B cell (primary cell): ENCODE data around the gene SIGLEC7. TPM values are rescaled to one million over a fixed set of nuclear protein-coding genes. Genes with fewer than 3 reads are reported as not detected.

ENCODE experiments used
- ATAC-seq: fragments of 200-7000 bp; cut with Tn5 transposase; one replicate; pipeline ENCODE4 v1.10.0; 2021; ENCODE audit warnings: low read depth, mild to moderate bottlenecking, moderate number of reproducible peaks, moderate library complexity
- CTCF ChIA-PET: fragments of 350-600 bp; sonication (Branson Sonifier 250); formaldehyde crosslinking; loops from one replicate; lab custom pipeline; 2021; ENCODE audit warnings: antibody characterized with exemption, inconsistent platforms; lab: Charles Lee
- POLR2A ChIA-PET: fragments of 350-600 bp; sonication (Branson Sonifier 250); formaldehyde crosslinking; loops from one replicate; lab custom pipeline; 2021; ENCODE audit warnings: antibody characterized with exemption; lab: Charles Lee
- DNase-seq: peaks from one replicate; pipeline ENCODE4 v3.0.0; 2013
- H2AFZ ChIP-seq: 2 replicates; pipeline ENCODE4 v1.6.1; 2012; ENCODE audit warnings: mild to moderate bottlenecking, low read depth, low read length; ENCODE audit not compliant: insufficient read depth, poor library complexity, severe bottlenecking
- H3K27ac ChIP-seq, 2 donors: 1 replicate in 1 of 2; 2 replicates in 1 of 2; pipeline ENCODE4 v1.5.1; 2012 to 2013; ENCODE audit warnings: low read length in 2 of 2, mild to moderate bottlenecking in 2 of 2, moderate library complexity in 1 of 2
- H3K27me3 ChIP-seq, 4 experiments: fragments of 200-600 bp in 1 of 4; sonication (generic) in 1 of 4; replicated peaks in 1 of 4; 1 replicate in 2 of 4; 2 replicates in 2 of 4; pipeline versions ENCODE4 v1.6.1 to v1.7.0; 2013 to 2016; ENCODE audit warnings: low read length in 3 of 4, mild to moderate bottlenecking in 2 of 4, mixed read lengths in 1 of 4, moderate library complexity in 1 of 4; ENCODE audit not compliant: insufficient read depth in 4 of 4, control insufficient read depth in 3 of 4; ENCODE audit errors: control extremely low read depth in 1 of 4
- H3K36me3 ChIP-seq, 2 experiments: replicated peaks in 1 of 2; 1 replicate in 1 of 2; 2 replicates in 1 of 2; pipeline versions ENCODE4 v1.6.1 to v1.7.1; 2013; ENCODE audit warnings: low read length in 1 of 2; ENCODE audit not compliant: insufficient read depth in 2 of 2, control insufficient read depth in 1 of 2; ENCODE audit errors: control extremely low read depth in 1 of 2, extremely low read depth in 1 of 2
- H3K4me1 ChIP-seq, 2 donors: fragments of 200-600 bp in 1 of 2; sonication (generic) in 1 of 2; 1 replicate in 1 of 2; 2 replicates in 1 of 2; pipeline versions ENCODE4 v1.5.1 to v1.6.1; 2013 to 2017; ENCODE audit warnings: low read length in 2 of 2; ENCODE audit not compliant: control insufficient read depth in 2 of 2, insufficient read depth in 2 of 2
- H3K4me2 ChIP-seq: replicated peaks from 2 replicates; pipeline ENCODE3; 2012; ENCODE audit warnings: mild to moderate bottlenecking, low read depth, low read length; ENCODE audit not compliant: poor library complexity, severe bottlenecking
- H3K4me3 ChIP-seq, 5 experiments: fragments of 200-600 bp in 1 of 5; sonication (generic) in 1 of 5; 1 replicate in 3 of 5; 2 replicates in 2 of 5; pipeline versions ENCODE4 v1.5.1 to v1.7.0; 2011 to 2016; ENCODE audit warnings: low read length in 4 of 5, mild to moderate bottlenecking in 4 of 5, low read depth in 2 of 5, control low read depth in 1 of 5, moderate library complexity in 1 of 5; ENCODE audit not compliant: insufficient read depth in 1 of 5; ENCODE audit errors: control extremely low read depth in 1 of 5, extremely low read depth in 1 of 5
- H3K79me2 ChIP-seq: fragments of 200-600 bp; sonication (generic); one replicate; pipeline ENCODE4 v1.6.0; 2016; ENCODE audit warnings: low read length; ENCODE audit not compliant: control insufficient read depth, insufficient read depth
- H3K9ac ChIP-seq: fragments of 200-600 bp; sonication (generic); 2 replicates; pipeline ENCODE4 v1.6.1; 2017; ENCODE audit warnings: mild to moderate bottlenecking, low read length, moderate library complexity
- H3K9me3 ChIP-seq, 3 donors: one replicate each; pipeline versions ENCODE4 v1.6.1 to v1.7.1; 2013; ENCODE audit warnings: low read length in 2 of 3; ENCODE audit not compliant: control insufficient read depth in 2 of 3, insufficient read depth in 1 of 3; ENCODE audit errors: control extremely low read depth in 1 of 3
- H4K20me1 ChIP-seq: 2 replicates; pipeline ENCODE4 v1.6.0; 2012; ENCODE audit warnings: mild to moderate bottlenecking, low read length; ENCODE audit not compliant: insufficient read depth, control insufficient read depth, poor library complexity, severe bottlenecking
- H3K27ac Mint-ChIP-seq: one replicate; pipeline ENCODE4 v1.8.0; 2021; ENCODE audit warnings: mixed read lengths
- H3K27me3 Mint-ChIP-seq: one replicate; pipeline ENCODE4 v1.8.0; 2021; ENCODE audit warnings: mixed read lengths
- H3K4me1 Mint-ChIP-seq: one replicate; pipeline ENCODE4 v1.8.0; 2021; ENCODE audit warnings: mixed read lengths
- H3K4me3 Mint-ChIP-seq: one replicate; pipeline ENCODE4 v1.8.0; 2021; ENCODE audit warnings: mixed read lengths
- H3K9me3 Mint-ChIP-seq: one replicate; pipeline ENCODE4 v1.8.0; 2022; ENCODE audit warnings: mixed read lengths; ENCODE audit not compliant: insufficient read depth
- EZH2 ChIP-seq: IDR thresholded peaks from 2 replicates; pipeline ENCODE4 v1.6.1; 2012; ENCODE audit warnings: borderline replicate concordance, low read depth, mild to moderate bottlenecking, moderate library complexity, low read length; ENCODE audit not compliant: insufficient read depth, poor library complexity, severe bottlenecking
- WGBS: methylation state at CpG from one replicate; pipeline ENCODE4 v1.1.5; 2013; ENCODE audit warnings: missing lambda C conversion rate; ENCODE audit not compliant: insufficient coverage; 5-methylcytosine and 5-hydroxymethylcytosine counted together
- intact Hi-C: fragments of 100-400 bp; cut with micrococcal nuclease; formaldehyde crosslinking; loops from one replicate; pipeline ENCODE4 v1.10.0; 2022
- polyA plus RNA-seq: library from polyadenylated mRNA; depleted of rRNA; stranded (reverse); fragments of >200 nt; gene quantifications from 2 replicates; pipeline ENCODE4 v1.2.3, GENCODE V29; 2012
- total RNA-seq, 2 donors: library from RNA; stranded (reverse); fragments of 120-200 nt in 1 of 2; gene quantifications; 1 replicate in 1 of 2; 2 replicates in 1 of 2; pipeline versions ENCODE4 v1.2.3 to v1.2.4, GENCODE V29; 2013 to 2022
- TF ChIP-seq, protein P1 (sequence below): fragments of 200-600 bp; IDR thresholded peaks from one replicate; pipeline ENCODE4 v1.8.0; 2022; ENCODE audit warnings: antibody characterized with exemption, mild to moderate bottlenecking

The SIGLEC7 gene
- total and polyA plus RNA-seq, 2 donors (not counting 1 experiment from before 2014, with no cell fraction given): 0.52 TPM; not detected in 1

DNA sequence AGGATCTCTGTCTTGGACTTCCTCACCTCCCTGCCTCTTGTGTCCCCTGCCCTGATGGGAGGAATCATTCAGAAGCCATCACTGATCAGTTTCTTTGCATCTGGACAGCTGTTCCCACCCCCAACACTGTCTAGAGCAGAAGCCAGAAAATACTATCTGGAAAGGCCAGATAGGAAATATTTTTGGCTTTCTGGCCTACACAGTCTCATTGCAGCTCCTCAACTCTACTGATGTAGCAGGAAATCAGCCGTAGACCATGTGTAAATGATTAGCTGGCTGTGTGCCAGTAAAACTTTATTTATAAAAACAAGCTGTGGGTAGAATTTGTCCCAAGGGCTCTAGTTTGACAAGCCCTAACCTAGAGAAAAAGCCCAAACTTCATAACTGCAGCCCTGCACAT lies 5.6 kb downstream of the SIGLEC7 start:
- Mint-ChIP-seq H3K9me3 (no peaks in the 10 kb centered on the region), H3K27ac (no peak overlapping the region), H3K4me3 (no peak overlapping the region), H3K27me3 (peaks cover 40% of the 10 kb centered on the region), H3K4me1 (peaks cover 3% of the 10 kb centered on the region)
- no peak for TF ChIP-seq EZH2
- TF ChIP-seq, protein P1, sequence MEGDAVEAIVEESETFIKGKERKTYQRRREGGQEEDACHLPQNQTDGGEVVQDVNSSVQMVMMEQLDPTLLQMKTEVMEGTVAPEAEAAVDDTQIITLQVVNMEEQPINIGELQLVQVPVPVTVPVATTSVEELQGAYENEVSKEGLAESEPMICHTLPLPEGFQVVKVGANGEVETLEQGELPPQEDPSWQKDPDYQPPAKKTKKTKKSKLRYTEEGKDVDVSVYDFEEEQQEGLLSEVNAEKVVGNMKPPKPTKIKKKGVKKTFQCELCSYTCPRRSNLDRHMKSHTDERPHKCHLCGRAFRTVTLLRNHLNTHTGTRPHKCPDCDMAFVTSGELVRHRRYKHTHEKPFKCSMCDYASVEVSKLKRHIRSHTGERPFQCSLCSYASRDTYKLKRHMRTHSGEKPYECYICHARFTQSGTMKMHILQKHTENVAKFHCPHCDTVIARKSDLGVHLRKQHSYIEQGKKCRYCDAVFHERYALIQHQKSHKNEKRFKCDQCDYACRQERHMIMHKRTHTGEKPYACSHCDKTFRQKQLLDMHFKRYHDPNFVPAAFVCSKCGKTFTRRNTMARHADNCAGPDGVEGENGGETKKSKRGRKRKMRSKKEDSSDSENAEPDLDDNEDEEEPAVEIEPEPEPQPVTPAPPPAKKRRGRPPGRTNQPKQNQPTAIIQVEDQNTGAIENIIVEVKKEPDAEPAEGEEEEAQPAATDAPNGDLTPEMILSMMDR: no peak
- Histone ChIP-seq H3K79me2 (no peaks in the 10 kb centered on the region), H3K27me3 (peaks cover 0 to 20% (median 3%) of the 10 kb centered on the region in 4 experiments), H2AFZ (no peak overlapping the region), H3K27ac (no peak overlapping the region), H3K4me2 (no peak overlapping the region), H3K36me3 (no peaks in the 10 kb centered on the region), H3K4me3 (no peak overlapping the region), H3K4me1 (no peaks in the 10 kb centered on the region), H3K9me3 (peaks cover 0 to 4% (median 0%) of the 10 kb centered on the region in 3 donors), H4K20me1 (no peaks in the 10 kb centered on the region), H3K9ac (no peak overlapping the region)
- ChIA-PET POLR2A (no interaction called here), CTCF (no interaction called here)
- WGBS: no CpG with 5 or more reads among the region's 1 CpG
- intact Hi-C loops: no loop called here
- ATAC-seq (no peak), DNase-seq (no peak)

DNA sequence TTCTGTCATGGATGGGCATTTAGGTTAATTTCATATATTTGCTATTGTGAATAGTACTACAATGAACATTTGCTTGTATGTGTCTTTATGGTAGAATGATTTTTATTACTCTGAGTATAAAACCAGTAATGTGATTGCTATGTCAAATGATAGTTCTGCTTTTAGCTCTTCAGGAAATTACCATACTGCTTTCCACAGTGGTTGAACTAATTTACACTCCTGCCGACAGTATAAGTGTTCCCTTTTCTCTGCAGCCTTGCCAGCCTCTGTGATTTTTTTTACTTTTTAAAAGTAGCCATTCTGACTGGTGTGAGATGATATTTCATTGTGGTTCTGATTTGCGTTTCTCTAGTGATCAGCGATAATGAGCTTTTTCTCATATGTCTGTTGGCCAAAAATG lies 6.5 kb downstream of the SIGLEC7 start:
- TF ChIP-seq EZH2: no peak
- Histone ChIP-seq H2AFZ (no peak overlapping the region), H3K9ac (no peak overlapping the region), H3K27me3 (peaks cover 0 to 26% (median 3%) of the 10 kb centered on the region in 4 experiments), H3K36me3 (no peaks in the 10 kb centered on the region), H3K4me3 (no peak overlapping the region), H3K4me1 (no peaks in the 10 kb centered on the region), H3K9me3 (peaks cover 0 to 4% (median 0%) of the 10 kb centered on the region in 3 donors), H3K4me2 (no peak overlapping the region), H3K79me2 (no peaks in the 10 kb centered on the region), H4K20me1 (no peaks in the 10 kb centered on the region), H3K27ac (no peak overlapping the region)
- Mint-ChIP-seq H3K27ac (no peak overlapping the region), H3K4me1 (peaks cover 3% of the 10 kb centered on the region), H3K9me3 (no peaks in the 10 kb centered on the region), H3K27me3 (peaks cover 49% of the 10 kb centered on the region), H3K4me3 (no peak overlapping the region)
- ATAC-seq (no peak), DNase-seq (no peak)
- POLR2A ChIA-PET: no interaction called here
- 0% methylated on average over 1 of the region's 3 CpGs for WGBS
- intact Hi-C loops: no loop called here
- CTCF ChIA-PET: interaction anchor here (1.1 kb wide), 1 partner anchor 10 kb away, joined by 4 read pairs; no protein-coding TSS in a partner anchor
